ENCODE data around the gene DCXR.

DCXR gene

DNA sequence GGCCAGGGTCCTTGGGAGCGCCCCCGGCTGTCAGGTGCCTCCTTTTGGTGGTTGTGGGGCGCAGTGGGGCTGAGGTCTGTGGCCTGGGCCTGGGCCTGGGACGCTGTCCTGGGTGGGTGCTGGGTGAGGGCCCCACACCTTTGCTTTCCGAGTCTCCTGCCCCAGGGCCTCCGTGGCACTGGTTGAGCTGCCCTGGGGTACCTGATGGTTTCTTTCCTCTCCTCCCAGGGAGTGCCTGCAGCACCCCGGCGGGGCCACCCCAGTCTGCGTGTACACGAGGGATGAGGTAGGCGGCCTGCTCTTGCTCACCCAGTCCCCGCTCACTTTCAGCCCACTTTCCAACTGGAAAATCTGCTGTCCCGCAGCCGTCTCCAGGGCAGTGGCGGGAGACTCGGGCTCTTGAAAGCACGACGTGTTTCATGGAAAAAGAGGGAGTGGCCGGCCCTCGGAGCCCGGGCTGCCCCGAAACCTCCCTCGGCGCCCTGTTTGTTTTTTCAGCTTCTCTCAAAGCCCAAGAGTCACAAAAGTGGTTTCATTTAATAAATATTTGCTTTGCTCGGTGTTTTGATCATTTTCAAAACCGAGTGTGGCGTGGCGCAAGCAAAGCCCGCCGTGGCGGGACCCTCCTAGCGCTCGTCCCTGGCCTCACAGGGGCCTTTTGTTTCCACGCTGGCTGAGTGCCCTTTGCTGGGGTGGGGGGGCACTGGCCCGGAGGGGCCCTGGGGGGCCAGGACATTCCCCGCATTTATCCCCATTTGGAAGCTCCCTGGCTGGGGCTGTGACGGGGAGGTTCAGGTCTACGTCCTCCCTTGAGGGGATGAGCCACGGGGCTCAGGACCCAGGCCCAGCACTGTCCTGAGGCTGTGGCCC, 42.7 kb downstream of the DCXR start:
- DNase-seq: no peak

DNA sequence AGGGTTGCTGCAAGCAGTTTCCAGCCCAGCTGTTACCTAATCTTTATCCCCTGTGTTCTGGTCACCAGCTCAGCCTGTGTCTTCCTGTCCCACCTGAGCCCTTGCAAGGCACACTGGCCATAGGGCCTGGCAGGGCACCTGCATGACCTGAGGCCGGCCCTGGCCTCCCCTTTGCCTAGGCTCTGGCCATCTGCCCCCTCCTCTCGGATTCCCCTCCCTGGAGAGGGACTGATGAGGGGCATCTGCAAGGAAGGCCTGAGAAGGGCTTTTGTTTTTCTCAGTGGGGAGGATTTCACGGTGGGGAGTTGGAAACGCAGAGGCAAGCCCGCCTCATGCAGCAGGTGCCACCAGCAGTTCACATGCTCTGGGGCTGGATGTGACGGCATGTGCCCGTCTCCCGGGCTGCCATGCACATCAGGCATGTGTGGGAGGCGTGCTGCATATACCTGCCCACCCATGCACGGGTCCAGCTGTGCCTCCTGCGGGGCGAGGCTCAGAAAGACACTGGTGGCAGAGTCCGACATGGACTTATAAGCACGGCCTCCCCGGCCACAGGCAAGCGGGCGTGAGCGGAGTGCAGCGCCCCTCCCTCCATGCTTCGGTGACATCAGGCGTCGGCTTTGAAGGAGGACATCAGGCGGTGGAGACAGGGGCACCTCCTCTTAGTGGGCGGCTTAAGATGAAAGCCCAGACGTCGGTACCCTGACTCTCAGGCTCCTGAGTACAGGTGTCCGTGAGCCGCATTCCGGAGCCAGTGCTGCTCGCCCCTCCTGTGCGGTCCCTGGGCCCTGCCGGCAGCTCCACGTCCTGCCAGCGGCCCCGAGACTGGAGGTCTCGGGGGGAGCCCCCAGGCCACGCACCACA, 43.5 kb downstream of the DCXR start:
- no peak for DNase-seq

DNA sequence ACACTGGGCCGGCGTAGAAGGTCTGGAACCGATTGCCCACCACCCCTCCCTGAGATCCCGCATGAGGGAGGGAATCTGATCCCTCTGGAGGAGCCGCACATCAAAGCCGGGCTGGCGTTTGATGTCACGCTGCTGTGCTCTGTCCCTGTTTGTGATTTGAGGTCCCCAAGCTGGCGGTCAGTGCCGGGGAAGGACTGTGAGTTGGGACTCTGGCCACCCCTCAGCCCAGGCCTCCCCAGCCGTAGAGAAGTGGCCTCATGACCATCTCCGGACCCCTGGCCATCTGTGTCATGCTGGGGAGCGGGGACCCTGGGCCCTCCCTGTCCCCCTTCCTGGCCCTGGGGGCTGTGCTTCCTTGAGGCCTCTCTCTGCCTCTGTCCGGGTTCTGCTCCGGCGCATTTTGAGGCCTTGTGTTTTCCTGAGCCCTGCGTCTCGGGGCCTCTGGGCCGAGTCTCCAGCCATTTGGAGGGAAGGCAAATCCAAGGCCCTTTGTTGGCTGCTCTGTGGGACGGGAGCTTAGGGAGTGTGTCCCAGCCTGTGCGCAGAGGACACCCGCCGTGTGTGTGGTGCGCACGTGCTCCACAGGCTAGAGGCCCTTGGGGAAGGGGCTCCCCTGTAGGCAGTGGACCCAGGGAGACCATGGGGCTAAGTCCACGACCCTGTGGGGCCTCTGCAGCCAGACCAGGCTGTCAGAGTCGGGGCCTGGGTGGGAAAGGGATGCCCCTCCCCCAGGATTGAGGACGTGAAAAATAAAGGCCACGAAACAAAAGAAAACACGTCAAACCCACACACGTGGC, 45.0 kb downstream of the DCXR start:
- no peak for DNase-seq

DNA sequence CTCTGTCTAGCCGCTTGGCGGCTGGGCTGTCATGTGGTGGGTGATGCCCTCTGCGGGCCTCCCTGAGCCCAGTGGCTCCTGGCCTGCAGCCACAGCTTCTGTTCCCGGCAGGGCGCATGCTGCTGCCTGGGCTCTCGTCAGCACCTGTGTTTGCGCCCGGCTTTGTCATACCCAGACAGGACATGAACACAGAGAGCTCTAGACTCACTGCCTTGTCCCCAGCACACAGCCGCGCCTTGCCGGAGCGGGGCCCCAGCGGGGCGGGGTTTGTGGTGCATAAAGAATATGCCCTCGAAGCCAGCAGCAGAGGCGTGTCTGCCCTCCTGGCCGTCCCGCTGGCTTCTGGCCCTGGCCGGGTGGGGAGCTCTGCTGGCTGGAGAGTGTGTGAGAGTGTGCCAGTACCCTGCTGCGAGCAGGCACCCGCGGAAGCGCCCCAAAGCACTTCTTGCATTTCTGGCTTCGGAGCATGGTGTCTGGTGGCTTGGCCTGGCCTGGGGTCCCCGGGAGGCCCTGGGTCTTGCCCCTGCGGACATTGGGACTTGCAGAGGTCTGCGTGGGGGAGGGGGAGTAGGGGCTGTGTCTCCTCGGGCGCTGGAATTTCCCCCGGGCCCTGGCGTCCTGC, 45.7 kb downstream of the DCXR start:
- peak; percentile 76 for DNase-seq

DNA sequence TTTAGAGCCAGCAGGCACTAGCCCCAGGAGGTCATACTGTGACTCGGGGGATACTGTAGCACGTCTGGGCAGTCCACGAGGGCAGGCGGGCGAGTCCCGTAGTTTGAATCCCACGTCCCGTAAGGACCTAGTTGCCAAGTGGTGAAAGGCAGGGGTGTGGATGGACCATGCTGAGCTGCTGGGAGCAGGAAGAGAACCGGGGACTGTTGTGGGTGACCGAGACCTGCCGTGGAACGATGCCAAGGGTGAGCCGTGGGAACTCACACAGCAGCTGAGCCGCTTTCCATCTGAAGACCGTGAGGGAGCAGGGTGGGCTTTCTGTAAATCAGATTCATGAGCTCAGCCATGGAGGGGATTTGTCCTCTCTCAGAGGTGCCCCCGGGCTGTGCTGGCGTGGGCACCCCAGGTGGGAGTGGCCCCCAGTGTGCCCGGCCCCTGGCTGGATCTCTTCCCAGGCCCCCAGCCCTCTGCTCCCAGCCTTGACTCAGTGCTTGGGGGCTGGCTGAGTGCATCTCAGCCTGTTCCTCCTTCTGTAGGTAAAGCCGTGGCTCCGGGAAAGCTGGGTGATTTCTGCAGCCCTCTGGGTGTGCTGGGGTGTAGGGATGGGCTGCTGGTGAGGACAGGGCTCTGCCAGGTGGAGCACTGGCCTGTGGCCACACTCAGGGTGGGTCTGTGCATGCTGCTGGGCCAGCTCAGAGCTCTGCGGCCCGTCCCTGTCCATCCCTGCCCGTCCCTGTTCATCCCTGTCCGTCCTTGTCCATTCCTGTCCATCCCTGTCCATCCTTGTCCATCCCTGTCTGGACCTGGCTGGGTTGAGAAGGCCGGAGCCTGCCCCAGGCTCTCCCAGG, 46.4 kb downstream of the DCXR start:
- DNase-seq: no peak

DNA sequence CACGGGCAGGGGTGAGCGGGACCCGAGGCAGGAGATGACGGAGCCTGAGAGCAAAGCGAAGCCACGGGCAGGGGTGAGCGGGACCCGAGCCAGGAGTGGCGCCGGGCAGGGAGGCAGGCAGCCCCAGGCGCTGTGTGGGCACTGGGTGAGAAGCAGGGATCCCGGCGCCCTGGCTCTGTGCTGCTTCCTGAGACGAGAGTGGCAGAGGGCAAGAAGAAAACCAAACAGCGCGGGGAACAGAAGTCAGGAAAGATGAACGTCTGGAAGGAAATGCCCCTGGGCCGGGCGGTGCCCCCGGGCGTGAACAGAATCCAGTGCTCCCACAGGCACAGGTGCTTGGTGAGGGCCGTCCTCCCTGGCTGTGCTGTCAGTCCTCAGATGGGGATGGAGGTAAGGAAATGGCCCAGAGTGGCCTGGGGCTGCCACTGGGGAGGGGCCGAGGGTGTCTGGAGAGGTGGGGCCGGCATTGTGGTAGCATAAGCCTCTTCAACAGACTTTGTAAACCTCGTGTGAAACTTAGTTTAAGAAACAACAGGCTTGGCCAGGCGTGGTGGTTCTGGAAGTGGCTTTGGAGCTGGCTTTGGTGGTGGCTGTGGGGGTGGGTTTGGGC, 50.2 kb downstream of the DCXR start:
- DNase-seq: no peak

DNA sequence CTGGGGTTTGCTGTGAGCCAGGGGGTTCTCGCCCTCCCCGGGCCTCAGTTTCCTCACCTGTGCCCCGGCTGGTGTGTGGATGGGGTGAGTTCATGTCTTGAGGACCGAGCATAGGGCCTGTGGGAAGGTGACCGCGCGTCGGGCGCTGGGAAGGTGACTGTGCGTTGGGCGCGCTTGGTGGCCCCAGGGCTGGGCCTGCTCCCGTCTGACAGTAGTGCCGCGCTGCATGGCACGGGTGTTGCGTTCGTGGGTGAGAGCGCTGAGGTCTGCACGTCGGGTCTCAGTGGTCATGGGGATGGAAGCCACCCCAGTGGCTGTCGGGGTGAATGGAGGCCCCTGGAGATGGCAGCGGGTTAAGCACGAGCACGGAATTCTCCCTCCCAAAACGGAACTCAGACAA, 50.9 kb downstream of the DCXR start:
- no peak for DNase-seq
